Measurements from ENCODE around the gene SCGB1C2.

- TF ChIP-seq LEF1 (IDR thresholded peaks at IDR 0.05; ENCODE audit: borderline replicate concordance), result no peak
- no peak for TF ChIP-seq ZNF384 (IDR thresholded peaks at IDR 0.05)
- TF ChIP-seq FOXM1 (IDR thresholded peaks at IDR 0.05; ENCODE audit: borderline replicate concordance), result no peak
- TF ChIP-seq SP1 (IDR thresholded peaks at IDR 0.05), result no peak
- TF ChIP-seq HDGF (IDR thresholded peaks at IDR 0.05; ENCODE audit: borderline replicate concordance), result no peak
- no peak for TF ChIP-seq L3MBTL2 (conservative IDR thresholded peaks at IDR 0.05)
- no peak for TF ChIP-seq FOXA1 (IDR thresholded peaks at IDR 0.05)
- TF ChIP-seq BHLHE40 (IDR thresholded peaks at IDR 0.05; ENCODE audit: borderline replicate concordance), result no peak
Observed at GRCh38 chr17:146983-147761, 9.8 kb downstream of the SCGB1C2 start.

Data from HEK293T (cell line).